HEK293 (cell line): ENCODE measurements around the gene SKOR1.

Experiments used
- CTCF ChIA-PET: fragments of 350-600 bp; formaldehyde crosslinking; extraction: SDS; loops from one replicate; lab custom pipeline; 2021; ENCODE audit warnings: antibody characterized with exemption; lab: Yijun Ruan, JAX
- POLR2A ChIA-PET: fragments of 300-600 bp; formaldehyde crosslinking; extraction: SDS; loops from one replicate; lab custom pipeline; 2020; ENCODE audit warnings: antibody characterized with exemption, inconsistent platforms; lab: Yijun Ruan, JAX
- H3K27ac ChIP-seq: fragments of 200-500 bp; sonication (Bioruptor generic); 2 replicates; pipeline ENCODE4 v1.5.1; 2014; ENCODE audit warnings: low read depth, low read length, control low read depth, inconsistent platforms; ENCODE audit errors: extremely low read depth
- H3K36me3 ChIP-seq, 2 experiments: fragments of 200-500 bp in 1 of 2; sonication (Bioruptor generic) in 1 of 2; 1 replicate in 1 of 2; 2 replicates in 1 of 2; pipeline ENCODE4 v1.5.1; 2014 to 2017; ENCODE audit warnings: inconsistent platforms in 2 of 2, low read length in 2 of 2; ENCODE audit not compliant: control insufficient read depth in 2 of 2, insufficient read depth in 1 of 2
- H3K4me1 ChIP-seq: fragments of 200-500 bp; sonication (Bioruptor generic); 2 replicates; pipeline ENCODE4 v1.5.1; 2014; ENCODE audit warnings: mild to moderate bottlenecking, low read length, inconsistent platforms; ENCODE audit not compliant: control insufficient read depth, insufficient read depth
- H3K4me3 ChIP-seq: 2 replicates; pipeline ENCODE4 v1.5.1; 2011; ENCODE audit warnings: low read depth, mild to moderate bottlenecking, control low read depth, low read length, moderate library complexity
- H3K9me3 ChIP-seq: fragments of 200-500 bp; sonication (Bioruptor generic); 2 replicates; pipeline ENCODE4 v1.5.1; 2014; ENCODE audit warnings: low read depth, low read length, inconsistent platforms; ENCODE audit not compliant: control insufficient read depth, insufficient read depth
- BCL11A ChIP-seq: fragments of 450-650 bp; formaldehyde crosslinking; IDR thresholded peaks from 2 replicates; pipeline ENCODE4 v1.5.1; 2016; ENCODE audit warnings: low read depth, missing biosample characterization, missing genetic modification characterization
- OVOL3 ChIP-seq: fragments of 450-650 bp; formaldehyde crosslinking; IDR thresholded peaks from 2 replicates; pipeline ENCODE4 v1.5.1; 2016; ENCODE audit warnings: missing biosample characterization, missing genetic modification characterization
- REPIN1 ChIP-seq: fragments of 450-650 bp; formaldehyde crosslinking; IDR thresholded peaks from 2 replicates; pipeline ENCODE4 v1.5.1; 2017; ENCODE audit warnings: missing biosample characterization, missing genetic modification characterization, low read depth
- TCF7L2 ChIP-seq: IDR thresholded peaks from 2 replicates; pipeline ENCODE4 v1.6.1; 2011; ENCODE audit warnings: low read depth, mild to moderate bottlenecking, inconsistent platforms, low read length, moderate library complexity, borderline replicate concordance
- ZBTB1 ChIP-seq: fragments of 450-650 bp; formaldehyde crosslinking; IDR thresholded peaks from 2 replicates; pipeline ENCODE4 v1.5.1; 2016; ENCODE audit warnings: missing biosample characterization, missing genetic modification characterization
- ZBTB17 ChIP-seq: fragments of 450-650 bp; formaldehyde crosslinking; IDR thresholded peaks from 2 replicates; pipeline ENCODE4 v1.5.1; 2016; ENCODE audit warnings: missing biosample characterization, missing genetic modification characterization
- ZNF146 ChIP-seq: fragments of 450-650 bp; formaldehyde crosslinking; IDR thresholded peaks from 2 replicates; pipeline ENCODE4 v1.5.1; 2016; ENCODE audit warnings: missing biosample characterization, missing genetic modification characterization
- ZNF184 ChIP-seq: fragments of 450-650 bp; IDR thresholded peaks from 2 replicates; pipeline ENCODE4 v1.5.1; 2018; ENCODE audit warnings: missing biosample characterization, mild to moderate bottlenecking, missing genetic modification characterization
- ZNF221 ChIP-seq: fragments of 450-650 bp; formaldehyde crosslinking; IDR thresholded peaks from 2 replicates; pipeline ENCODE4 v1.5.1; 2017; ENCODE audit warnings: missing biosample characterization, missing genetic modification characterization, borderline replicate concordance
- ZNF274 ChIP-seq, 2 experiments: fragments of 200-500 bp in 1 of 2; fragments of 450-650 bp in 1 of 2; sonication (Bioruptor generic) in 1 of 2; formaldehyde crosslinking in 1 of 2; IDR thresholded peaks; 2 replicates each; pipeline versions ENCODE4 v1.5.1 to v1.6.1; 2014 to 2016; ENCODE audit warnings: borderline replicate concordance in 1 of 2, inconsistent platforms in 1 of 2, low read length in 1 of 2, missing biosample characterization in 1 of 2, missing genetic modification characterization in 1 of 2
- ZNF394 ChIP-seq: fragments of 450-650 bp; formaldehyde crosslinking; IDR thresholded peaks from 2 replicates; pipeline ENCODE4 v1.5.1; 2016; ENCODE audit warnings: missing biosample characterization, missing genetic modification characterization, mild to moderate bottlenecking, moderate library complexity, borderline replicate concordance
- ZNF510 ChIP-seq: fragments of 450-650 bp; formaldehyde crosslinking; IDR thresholded peaks from 2 replicates; pipeline ENCODE4 v1.5.1; 2018; ENCODE audit warnings: mild to moderate bottlenecking, missing genetic modification characterization, missing biosample characterization; ENCODE audit not compliant: insufficient replicate concordance
- ZNF571 ChIP-seq: fragments of 450-650 bp; formaldehyde crosslinking; IDR thresholded peaks from 2 replicates; pipeline ENCODE4 v1.5.0; 2017; ENCODE audit warnings: missing biosample characterization, missing genetic modification characterization
- ZNF654 ChIP-seq: fragments of 450-650 bp; formaldehyde crosslinking; IDR thresholded peaks from 2 replicates; pipeline ENCODE4 v1.5.1; 2016; ENCODE audit warnings: low read depth, missing biosample characterization, missing genetic modification characterization
- TF ChIP-seq, protein P1 (sequence below): fragments of 450-650 bp; formaldehyde crosslinking; IDR thresholded peaks from 2 replicates; pipeline ENCODE4 v1.5.1; 2016; ENCODE audit warnings: missing biosample characterization, missing genetic modification characterization, borderline replicate concordance
- TF ChIP-seq, protein P2 (sequence below): fragments of 450-650 bp; formaldehyde crosslinking; IDR thresholded peaks from 2 replicates; pipeline ENCODE4 v1.5.1; 2016; ENCODE audit warnings: missing biosample characterization, missing genetic modification characterization
- TF ChIP-seq, protein P3 (sequence below): fragments of 450-650 bp; formaldehyde crosslinking; IDR thresholded peaks from 2 replicates; pipeline ENCODE4 v1.5.1; 2016; ENCODE audit warnings: missing biosample characterization, missing genetic modification characterization
- TF ChIP-seq, protein P4 (sequence below): fragments of 450-650 bp; formaldehyde crosslinking; IDR thresholded peaks from 2 replicates; pipeline ENCODE4 v1.5.1; 2016; ENCODE audit warnings: missing biosample characterization, missing genetic modification characterization
- TF ChIP-seq, protein P5 (sequence below): fragments of 450-650 bp; IDR thresholded peaks from 2 replicates; pipeline ENCODE4 v1.5.1; 2018; ENCODE audit warnings: missing biosample characterization, mild to moderate bottlenecking, missing genetic modification characterization
- TF ChIP-seq, protein P6 (sequence below): fragments of 450-650 bp; formaldehyde crosslinking; IDR thresholded peaks from 2 replicates; pipeline ENCODE4 v1.5.1; 2016; ENCODE audit warnings: missing biosample characterization, missing genetic modification characterization, low read depth
- TF ChIP-seq, protein P7 (sequence below): fragments of 450-650 bp; formaldehyde crosslinking; IDR thresholded peaks from 2 replicates; pipeline ENCODE4 v1.5.0; 2017; ENCODE audit warnings: missing biosample characterization, missing genetic modification characterization, borderline replicate concordance

Gene SKOR1

DNA sequence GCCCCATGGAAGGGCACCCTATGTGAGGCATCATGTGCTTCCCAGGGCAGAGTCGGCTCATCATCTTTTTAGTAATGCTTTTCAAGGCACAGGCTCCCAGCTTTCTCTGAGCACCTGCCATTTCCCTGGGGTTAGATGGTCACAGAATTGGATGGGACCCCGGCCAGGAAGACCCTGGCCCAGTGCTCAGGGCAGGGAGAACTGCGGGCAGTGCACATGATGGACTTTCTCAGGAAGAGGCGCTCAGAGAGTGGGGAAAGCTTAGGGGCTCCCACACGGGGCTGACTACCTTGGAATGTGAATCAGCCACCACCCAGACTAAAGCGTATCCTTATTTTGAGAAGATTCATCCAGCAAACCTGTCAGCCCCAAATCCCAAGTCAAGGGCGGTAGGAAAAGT, 16.5 kb upstream of the SKOR1 start (continued):
- TF ChIP-seq, protein P1, sequence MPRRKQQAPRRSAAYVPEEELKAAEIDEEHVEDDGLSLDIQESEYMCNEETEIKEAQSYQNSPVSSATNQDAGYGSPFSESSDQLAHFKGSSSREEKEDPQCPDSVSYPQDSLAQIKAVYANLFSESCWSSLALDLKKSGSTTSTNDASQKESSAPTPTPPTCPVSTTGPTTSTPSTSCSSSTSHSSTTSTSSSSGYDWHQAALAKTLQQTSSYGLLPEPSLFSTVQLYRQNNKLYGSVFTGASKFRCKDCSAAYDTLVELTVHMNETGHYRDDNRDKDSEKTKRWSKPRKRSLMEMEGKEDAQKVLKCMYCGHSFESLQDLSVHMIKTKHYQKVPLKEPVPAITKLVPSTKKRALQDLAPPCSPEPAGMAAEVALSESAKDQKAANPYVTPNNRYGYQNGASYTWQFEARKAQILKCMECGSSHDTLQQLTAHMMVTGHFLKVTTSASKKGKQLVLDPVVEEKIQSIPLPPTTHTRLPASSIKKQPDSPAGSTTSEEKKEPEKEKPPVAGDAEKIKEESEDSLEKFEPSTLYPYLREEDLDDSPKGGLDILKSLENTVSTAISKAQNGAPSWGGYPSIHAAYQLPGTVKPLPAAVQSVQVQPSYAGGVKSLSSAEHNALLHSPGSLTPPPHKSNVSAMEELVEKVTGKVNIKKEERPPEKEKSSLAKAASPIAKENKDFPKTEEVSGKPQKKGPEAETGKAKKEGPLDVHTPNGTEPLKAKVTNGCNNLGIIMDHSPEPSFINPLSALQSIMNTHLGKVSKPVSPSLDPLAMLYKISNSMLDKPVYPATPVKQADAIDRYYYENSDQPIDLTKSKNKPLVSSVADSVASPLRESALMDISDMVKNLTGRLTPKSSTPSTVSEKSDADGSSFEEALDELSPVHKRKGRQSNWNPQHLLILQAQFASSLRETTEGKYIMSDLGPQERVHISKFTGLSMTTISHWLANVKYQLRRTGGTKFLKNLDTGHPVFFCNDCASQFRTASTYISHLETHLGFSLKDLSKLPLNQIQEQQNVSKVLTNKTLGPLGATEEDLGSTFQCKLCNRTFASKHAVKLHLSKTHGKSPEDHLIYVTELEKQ (tag by site-specific recombination) = no peak
- TF ChIP-seq ZNF571 (tag by site-specific recombination) (no peak), ZNF654 (tag by site-specific recombination) (no peak), ZNF510 (no peak), ZBTB1 (tag by site-specific recombination) (no peak)
- TF ChIP-seq, protein P2, sequence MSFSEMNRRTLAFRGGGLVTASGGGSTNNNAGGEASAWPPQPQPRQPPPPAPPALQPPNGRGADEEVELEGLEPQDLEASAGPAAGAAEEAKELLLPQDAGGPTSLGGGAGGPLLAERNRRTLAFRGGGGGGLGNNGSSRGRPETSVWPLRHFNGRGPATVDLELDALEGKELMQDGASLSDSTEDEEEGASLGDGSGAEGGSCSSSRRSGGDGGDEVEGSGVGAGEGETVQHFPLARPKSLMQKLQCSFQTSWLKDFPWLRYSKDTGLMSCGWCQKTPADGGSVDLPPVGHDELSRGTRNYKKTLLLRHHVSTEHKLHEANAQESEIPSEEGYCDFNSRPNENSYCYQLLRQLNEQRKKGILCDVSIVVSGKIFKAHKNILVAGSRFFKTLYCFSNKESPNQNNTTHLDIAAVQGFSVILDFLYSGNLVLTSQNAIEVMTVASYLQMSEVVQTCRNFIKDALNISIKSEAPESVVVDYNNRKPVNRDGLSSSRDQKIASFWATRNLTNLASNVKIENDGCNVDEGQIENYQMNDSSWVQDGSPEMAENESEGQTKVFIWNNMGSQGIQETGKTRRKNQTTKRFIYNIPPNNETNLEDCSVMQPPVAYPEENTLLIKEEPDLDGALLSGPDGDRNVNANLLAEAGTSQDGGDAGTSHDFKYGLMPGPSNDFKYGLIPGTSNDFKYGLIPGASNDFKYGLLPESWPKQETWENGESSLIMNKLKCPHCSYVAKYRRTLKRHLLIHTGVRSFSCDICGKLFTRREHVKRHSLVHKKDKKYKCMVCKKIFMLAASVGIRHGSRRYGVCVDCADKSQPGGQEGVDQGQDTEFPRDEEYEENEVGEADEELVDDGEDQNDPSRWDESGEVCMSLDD (tag by site-specific recombination) = no peak

DNA sequence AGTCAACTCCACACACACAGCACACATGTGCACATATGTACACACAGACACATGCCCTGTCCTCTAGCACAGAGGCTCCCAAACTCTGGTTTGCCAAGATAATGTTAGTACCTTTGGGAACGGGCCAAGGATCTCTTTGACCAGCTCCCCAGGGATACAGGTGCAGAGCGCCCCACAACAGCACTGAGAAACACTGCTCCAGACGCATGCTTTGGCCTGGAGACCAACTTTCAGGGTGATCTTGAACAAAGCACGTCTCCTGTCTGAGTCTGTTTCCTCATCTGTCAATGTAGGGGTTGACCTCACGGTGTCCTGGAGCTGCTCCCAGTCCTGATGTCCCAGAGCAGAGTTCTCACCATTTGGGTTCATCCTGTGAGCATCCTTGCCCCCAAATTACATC, 15.9 kb upstream of the SKOR1 start:
- Histone ChIP-seq H3K9me3 (no peaks in the 10 kb centered on the region), H3K4me1 (peaks cover 6% of the 10 kb centered on the region; the same call in 1 of the 2 replicates), H3K4me3 (no peak overlapping the region), H3K27ac (no peak overlapping the region), H3K36me3 (no peaks in the 10 kb centered on the region)
- POLR2A ChIA-PET = no interaction called here
- TF ChIP-seq, protein P3, sequence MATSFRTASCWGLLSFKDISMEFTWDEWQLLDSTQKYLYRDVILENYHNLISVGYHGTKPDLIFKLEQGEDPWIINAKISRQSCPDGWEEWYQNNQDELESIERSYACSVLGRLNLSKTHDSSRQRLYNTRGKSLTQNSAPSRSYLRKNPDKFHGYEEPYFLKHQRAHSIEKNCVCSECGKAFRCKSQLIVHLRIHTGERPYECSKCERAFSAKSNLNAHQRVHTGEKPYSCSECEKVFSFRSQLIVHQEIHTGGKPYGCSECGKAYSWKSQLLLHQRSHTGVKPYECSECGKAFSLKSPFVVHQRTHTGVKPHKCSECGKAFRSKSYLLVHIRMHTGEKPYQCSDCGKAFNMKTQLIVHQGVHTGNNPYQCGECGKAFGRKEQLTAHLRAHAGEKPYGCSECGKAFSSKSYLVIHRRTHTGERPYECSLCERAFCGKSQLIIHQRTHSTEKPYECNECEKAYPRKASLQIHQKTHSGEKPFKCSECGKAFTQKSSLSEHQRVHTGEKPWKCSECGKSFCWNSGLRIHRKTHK (tag by site-specific recombination) = no peak
- TF ChIP-seq OVOL3 (tag by site-specific recombination) (no peak), ZNF274 (IDR thresholded peaks at IDR 0.05; ENCODE audit: low read length) (no peak), ZNF274 (tag by site-specific recombination; IDR thresholded peaks at IDR 0.05; ENCODE audit: borderline replicate concordance) (no peak), ZNF146 (tag by site-specific recombination) (no peak), ZNF184 (tag by site-specific recombination) (no peak), REPIN1 (tag by site-specific recombination) (no peak), BCL11A (no peak), ZNF394 (tag by site-specific recombination) (no peak), TCF7L2 (no peak), ZNF221 (tag by site-specific recombination) (no peak), ZBTB17 (no peak)
- TF ChIP-seq, protein P4, sequence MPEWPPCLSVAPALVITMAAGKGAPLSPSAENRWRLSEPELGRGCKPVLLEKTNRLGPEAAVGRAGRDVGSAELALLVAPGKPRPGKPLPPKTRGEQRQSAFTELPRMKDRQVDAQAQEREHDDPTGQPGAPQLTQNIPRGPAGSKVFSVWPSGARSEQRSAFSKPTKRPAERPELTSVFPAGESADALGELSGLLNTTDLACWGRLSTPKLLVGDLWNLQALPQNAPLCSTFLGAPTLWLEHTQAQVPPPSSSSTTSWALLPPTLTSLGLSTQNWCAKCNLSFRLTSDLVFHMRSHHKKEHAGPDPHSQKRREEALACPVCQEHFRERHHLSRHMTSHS = no peak
- TF ChIP-seq, protein P5, sequence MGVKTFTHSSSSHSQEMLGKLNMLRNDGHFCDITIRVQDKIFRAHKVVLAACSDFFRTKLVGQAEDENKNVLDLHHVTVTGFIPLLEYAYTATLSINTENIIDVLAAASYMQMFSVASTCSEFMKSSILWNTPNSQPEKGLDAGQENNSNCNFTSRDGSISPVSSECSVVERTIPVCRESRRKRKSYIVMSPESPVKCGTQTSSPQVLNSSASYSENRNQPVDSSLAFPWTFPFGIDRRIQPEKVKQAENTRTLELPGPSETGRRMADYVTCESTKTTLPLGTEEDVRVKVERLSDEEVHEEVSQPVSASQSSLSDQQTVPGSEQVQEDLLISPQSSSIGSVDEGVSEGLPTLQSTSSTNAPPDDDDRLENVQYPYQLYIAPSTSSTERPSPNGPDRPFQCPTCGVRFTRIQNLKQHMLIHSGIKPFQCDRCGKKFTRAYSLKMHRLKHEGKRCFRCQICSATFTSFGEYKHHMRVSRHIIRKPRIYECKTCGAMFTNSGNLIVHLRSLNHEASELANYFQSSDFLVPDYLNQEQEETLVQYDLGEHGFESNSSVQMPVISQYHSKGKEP (tag by site-specific recombination) = no peak
- TF ChIP-seq, protein P6, sequence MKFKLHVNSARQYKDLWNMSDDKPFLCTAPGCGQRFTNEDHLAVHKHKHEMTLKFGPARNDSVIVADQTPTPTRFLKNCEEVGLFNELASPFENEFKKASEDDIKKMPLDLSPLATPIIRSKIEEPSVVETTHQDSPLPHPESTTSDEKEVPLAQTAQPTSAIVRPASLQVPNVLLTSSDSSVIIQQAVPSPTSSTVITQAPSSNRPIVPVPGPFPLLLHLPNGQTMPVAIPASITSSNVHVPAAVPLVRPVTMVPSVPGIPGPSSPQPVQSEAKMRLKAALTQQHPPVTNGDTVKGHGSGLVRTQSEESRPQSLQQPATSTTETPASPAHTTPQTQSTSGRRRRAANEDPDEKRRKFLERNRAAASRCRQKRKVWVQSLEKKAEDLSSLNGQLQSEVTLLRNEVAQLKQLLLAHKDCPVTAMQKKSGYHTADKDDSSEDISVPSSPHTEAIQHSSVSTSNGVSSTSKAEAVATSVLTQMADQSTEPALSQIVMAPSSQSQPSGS (tag by site-specific recombination) = no peak
- TF ChIP-seq, protein P7, sequence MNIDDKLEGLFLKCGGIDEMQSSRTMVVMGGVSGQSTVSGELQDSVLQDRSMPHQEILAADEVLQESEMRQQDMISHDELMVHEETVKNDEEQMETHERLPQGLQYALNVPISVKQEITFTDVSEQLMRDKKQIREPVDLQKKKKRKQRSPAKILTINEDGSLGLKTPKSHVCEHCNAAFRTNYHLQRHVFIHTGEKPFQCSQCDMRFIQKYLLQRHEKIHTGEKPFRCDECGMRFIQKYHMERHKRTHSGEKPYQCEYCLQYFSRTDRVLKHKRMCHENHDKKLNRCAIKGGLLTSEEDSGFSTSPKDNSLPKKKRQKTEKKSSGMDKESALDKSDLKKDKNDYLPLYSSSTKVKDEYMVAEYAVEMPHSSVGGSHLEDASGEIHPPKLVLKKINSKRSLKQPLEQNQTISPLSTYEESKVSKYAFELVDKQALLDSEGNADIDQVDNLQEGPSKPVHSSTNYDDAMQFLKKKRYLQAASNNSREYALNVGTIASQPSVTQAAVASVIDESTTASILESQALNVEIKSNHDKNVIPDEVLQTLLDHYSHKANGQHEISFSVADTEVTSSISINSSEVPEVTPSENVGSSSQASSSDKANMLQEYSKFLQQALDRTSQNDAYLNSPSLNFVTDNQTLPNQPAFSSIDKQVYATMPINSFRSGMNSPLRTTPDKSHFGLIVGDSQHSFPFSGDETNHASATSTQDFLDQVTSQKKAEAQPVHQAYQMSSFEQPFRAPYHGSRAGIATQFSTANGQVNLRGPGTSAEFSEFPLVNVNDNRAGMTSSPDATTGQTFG = no peak
- CTCF ChIA-PET = no interaction called here
